Right lobe of liver (tissue), 6 donors: Measurements from ENCODE around the gene CLCN4. TPM values are rescaled to one million over a fixed set of nuclear protein-coding genes. Genes with fewer than 3 reads are reported as not detected.

Experiments
- ATAC-seq, 4 donors: fragments of 200-7000 bp; cut with Tn5 transposase; one replicate each; pipeline ENCODE4 v1.9.1; 2020; ENCODE audit warnings: mild to moderate bottlenecking in 4 of 4, moderate library complexity in 4 of 4
- DNase-seq, 3 donors: peaks; one replicate each; pipeline ENCODE4 v3.0.0-alpha.2; 2020
- H3K27ac ChIP-seq, 3 donors: fragments of 200-600 bp; one replicate each; pipeline ENCODE4 v1.8.0; 2022
- H3K27me3 ChIP-seq, 2 donors: fragments of 200-600 bp; one replicate each; pipeline ENCODE4 v1.8.0; 2022
- H3K36me3 ChIP-seq, 4 donors: fragments of 200-600 bp; sonication (generic) in 1 of 4; one replicate each; pipeline versions ENCODE4 v1.5.1 to v1.8.0; 2017 to 2022; ENCODE audit warnings: control low read depth in 1 of 4
- H3K4me1 ChIP-seq, 4 donors: fragments of 200-600 bp; sonication (generic) in 1 of 4; one replicate each; pipeline versions ENCODE4 v1.5.1 to v1.8.0; 2017 to 2022; ENCODE audit warnings: control low read depth in 1 of 4
- H3K4me3 ChIP-seq, 3 donors: fragments of 200-600 bp; one replicate each; pipeline ENCODE4 v1.8.0; 2022
- H3K9me3 ChIP-seq, 4 donors: fragments of 200-600 bp; sonication (generic) in 1 of 4; one replicate each; pipeline versions ENCODE4 v1.5.1 to v1.8.0; 2017 to 2022; ENCODE audit warnings: control low read depth in 1 of 4
- CTCF ChIP-seq, 4 donors: fragments of 200-600 bp in 3 of 4; fragments of 450-650 bp in 1 of 4; IDR thresholded peaks; one replicate each; pipeline versions ENCODE4 v1.5.1 to v1.8.0; 2016 to 2022; ENCODE audit warnings: antibody characterized with exemption in 4 of 4, mild to moderate bottlenecking in 2 of 4
- POLR2A ChIP-seq: fragments of 450-650 bp; IDR thresholded peaks from one replicate; pipeline ENCODE4 v1.6.1; 2017; ENCODE audit warnings: antibody characterized with exemption, mild to moderate bottlenecking
- WGBS: methylation state at CpG from one replicate; pipeline ENCODE4 v1.1.6; 2018; ENCODE audit warnings: low coverage, low lambda C conversion rate; ENCODE audit not compliant: insufficient coverage; ENCODE audit errors: missing lambda C conversion rate; 5-methylcytosine and 5-hydroxymethylcytosine counted together
- intact Hi-C, 2 donors: fragments of 100-400 bp; cut with DNase I; formaldehyde crosslinking; loops; one replicate each; pipeline versions ENCODE4 v1.11.2 to v1.14.1; 2022
- total RNA-seq, 6 experiments: library from RNA; depleted of rRNA in 2 of 6; stranded (reverse); fragments of >200 nt in 2 of 6; fragmentation: NEBNext Ultra II Directional in 3 of 6; extraction: Animal tissue kit (Norgen Biotek cat#: 25700) in 3 of 6; gene quantifications; one replicate each; pipeline versions ENCODE4 v1.1.0 to v1.2.4, GENCODE V29; 2016 to 2023
- donor health status: DM: no; HTN: yes; CAD: no.
- donor health status: DM: no; HTN: no; CAD: no.
- donor health status: DM: no; HTN: no; CAD: no.
- donor health status: DM: no; HTN: yes; CAD: no.
- donor health status: DM: no; HTN: yes; CAD: no.

Gene CLCN4
- total RNA-seq, 6 experiments from 2014 or later, result 3.5 to 5.5 (median 4.0) TPM

GRCh38 chrX:10199212-10199611, 42.4 kb downstream of the CLCN4 start:
- TF ChIP-seq CTCF (IDR thresholded peaks at IDR 0.05) (no peak), POLR2A (no peak)
- Histone ChIP-seq H3K4me1 (no peaks in the 10 kb centered on the region), H3K27ac (no peak overlapping the region), H3K36me3 (no peaks in the 10 kb centered on the region), H3K27me3 (no peaks in the 10 kb centered on the region), H3K4me3 (no peak overlapping the region), H3K9me3 (peaks cover 0 to 3% (median 0%) of the 10 kb centered on the region in 4 donors)
- DNase-seq, result peak in 1 of 3 donors; percentile 50
- peak; percentile 54 to 72 (median 64) for ATAC-seq
- 37% methylated on average over 6 of the region's 6 CpGs for WGBS
- intact Hi-C loops, result no loop called here

- no peak overlapping the region for H3K4me3 ChIP-seq
- no peaks in the 10 kb centered on the region for H3K36me3 ChIP-seq
- DNase-seq (no peak), ATAC-seq (no peak)
- no peaks in the 10 kb centered on the region for H3K9me3 ChIP-seq
- no peaks in the 10 kb centered on the region for H3K4me1 ChIP-seq
- WGBS, result 67% methylated on average over 3 of the region's 3 CpGs
- intact Hi-C loops, result no loop called here
- TF ChIP-seq POLR2A, result no peak
- TF ChIP-seq CTCF (IDR thresholded peaks at IDR 0.05), result no peak
- H3K27ac ChIP-seq, result no peak overlapping the region
- no peaks in the 10 kb centered on the region for H3K27me3 ChIP-seq
These were observed 46.8 kb downstream of the CLCN4 start for GRCh38 chrX:10203617-10204016.

- Histone ChIP-seq H3K4me3 (no peak overlapping the region), H3K27me3 (no peaks in the 10 kb centered on the region), H3K9me3 (no peaks in the 10 kb centered on the region), H3K36me3 (no peaks in the 10 kb centered on the region), H3K4me1 (no peaks in the 10 kb centered on the region), H3K27ac (no peak overlapping the region)
- DNase-seq (no peak), ATAC-seq (no peak)
- 54% methylated on average over 6 of the region's 9 CpGs for WGBS
- intact Hi-C loops, result no loop called here
- TF ChIP-seq CTCF (IDR thresholded peaks at IDR 0.05), result no peak
- TF ChIP-seq POLR2A, result no peak
These were observed 49.5 kb downstream of the CLCN4 start for GRCh38 chrX:10206317-10206716.

- no peaks in the 10 kb centered on the region for H3K4me1 ChIP-seq
- no peaks in the 10 kb centered on the region for H3K9me3 ChIP-seq
- H3K27me3 ChIP-seq, result no peaks in the 10 kb centered on the region
- TF ChIP-seq POLR2A (no peak), CTCF (IDR thresholded peaks at IDR 0.05) (no peak)
- H3K36me3 ChIP-seq, result no peaks in the 10 kb centered on the region
- H3K27ac ChIP-seq, result no peak overlapping the region
- 60% methylated on average over 9 of the region's 11 CpGs for whole genome bisulfite sequencing
- intact Hi-C loops, result no loop called here
- no peak overlapping the region for H3K4me3 ChIP-seq
- DNase-seq, result no peak
- peak in 3 of 4 donors; percentile 49 to 57 (median 55) for ATAC-seq
These were observed 51.6 kb downstream of the CLCN4 start for GRCh38 chrX:10208281-10208856.

GRCh38 chrX:10208953-10209352, 52.2 kb downstream of the CLCN4 start:
- TF ChIP-seq CTCF (IDR thresholded peaks at IDR 0.05) (no peak), POLR2A (no peak)
- H3K4me1 ChIP-seq, result no peaks in the 10 kb centered on the region
- H3K27ac ChIP-seq, result no peak overlapping the region
- WGBS, result 67% methylated on average over 1 of the region's 4 CpGs
- no peaks in the 10 kb centered on the region for H3K36me3 ChIP-seq
- DNase-seq, result no peak
- H3K27me3 ChIP-seq, result no peaks in the 10 kb centered on the region
- no peaks in the 10 kb centered on the region for H3K9me3 ChIP-seq
- ATAC-seq, result no peak
- no peak overlapping the region for H3K4me3 ChIP-seq
- intact Hi-C loops, result no loop called here
